A204.1 (cell line): Measurements from ENCODE around the gene INPP5D.

Experiments used
- FAIRE-seq: peaks from 2 replicates; lab custom pipeline; 2012; peaks lifted over from hg19 to GRCh38; lab: Jason Lieb, UNC

Gene INPP5D

DNA sequence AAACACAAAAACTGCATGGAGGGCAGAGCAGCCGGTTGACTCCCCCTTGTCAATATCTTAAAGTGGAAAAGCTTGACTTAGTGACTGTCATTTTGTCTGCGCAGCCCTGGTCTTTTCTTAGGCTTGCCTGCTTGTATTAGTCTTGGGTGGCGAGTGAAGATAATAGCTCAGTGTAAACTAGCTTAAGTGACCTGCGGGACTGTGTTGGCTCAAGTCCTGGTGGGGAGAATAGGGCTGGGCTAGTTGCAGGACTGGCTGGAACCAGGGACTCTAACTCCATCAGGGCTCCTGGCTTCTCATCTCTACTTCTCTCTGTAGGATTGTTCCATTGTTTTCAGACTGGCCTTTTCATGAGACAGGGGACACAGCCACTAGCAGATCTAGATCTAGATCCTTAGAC is 183.2 kb downstream of the INPP5D start:
- no peak for FAIRE-seq

DNA sequence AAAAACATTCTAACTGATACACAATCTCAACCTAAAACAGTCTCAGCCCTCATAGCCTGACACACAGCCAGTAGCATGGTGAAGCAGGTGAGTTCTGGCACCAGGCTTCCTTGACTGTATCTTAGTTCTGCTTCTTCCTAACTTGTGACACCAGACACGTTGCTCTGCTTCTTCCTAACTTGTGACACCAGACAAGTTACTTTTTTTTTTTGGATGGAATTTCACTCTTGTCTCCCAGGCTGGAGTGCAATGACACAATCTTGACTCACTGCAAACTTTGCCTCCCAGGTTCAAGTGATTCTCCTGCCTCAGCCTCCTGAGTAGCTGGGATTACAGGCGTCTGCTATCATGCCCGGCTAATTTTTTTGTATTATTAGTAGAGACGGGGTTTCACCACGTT is 184.7 kb downstream of the INPP5D start:
- FAIRE-seq = no peak

DNA sequence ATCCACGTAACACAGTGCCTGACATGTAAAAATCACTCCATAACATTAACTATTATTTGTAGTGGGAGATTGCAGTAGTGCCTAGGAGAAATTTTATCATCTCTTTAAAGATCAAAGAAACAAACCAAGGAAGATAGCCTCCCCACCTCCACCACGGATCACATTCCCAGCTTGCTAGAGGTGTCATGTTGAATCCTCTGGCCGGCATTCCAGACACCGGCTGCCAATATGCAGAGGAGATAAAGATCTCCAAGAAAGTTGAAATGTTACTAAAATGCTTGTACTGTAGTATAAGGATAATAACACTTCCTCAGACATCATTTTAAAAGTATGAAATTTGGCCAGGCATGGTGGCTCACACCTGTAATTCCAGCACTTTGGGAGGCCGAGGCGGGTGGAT is 185.3 kb downstream of the INPP5D start:
- no peak for FAIRE-seq

DNA sequence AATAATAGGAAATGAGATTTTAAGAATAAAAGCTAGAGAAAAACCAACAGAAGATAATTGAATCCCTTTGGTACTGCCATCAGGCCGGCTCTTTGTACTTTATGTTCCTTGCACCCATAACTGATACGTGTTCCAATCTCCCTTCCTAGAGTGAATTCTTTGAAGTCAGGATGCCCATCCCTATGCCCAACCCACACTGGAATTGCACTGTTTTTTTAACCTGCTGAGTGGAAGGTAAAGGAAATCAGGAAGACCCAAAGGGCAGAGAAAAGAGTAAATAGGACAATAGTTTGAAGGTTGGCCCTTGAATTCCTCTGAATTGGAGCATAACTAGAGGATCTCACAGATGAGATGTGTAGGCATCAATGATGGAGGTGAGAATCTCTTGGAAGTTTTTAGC is 187.0 kb downstream of the INPP5D start:
- no peak for FAIRE-seq

DNA sequence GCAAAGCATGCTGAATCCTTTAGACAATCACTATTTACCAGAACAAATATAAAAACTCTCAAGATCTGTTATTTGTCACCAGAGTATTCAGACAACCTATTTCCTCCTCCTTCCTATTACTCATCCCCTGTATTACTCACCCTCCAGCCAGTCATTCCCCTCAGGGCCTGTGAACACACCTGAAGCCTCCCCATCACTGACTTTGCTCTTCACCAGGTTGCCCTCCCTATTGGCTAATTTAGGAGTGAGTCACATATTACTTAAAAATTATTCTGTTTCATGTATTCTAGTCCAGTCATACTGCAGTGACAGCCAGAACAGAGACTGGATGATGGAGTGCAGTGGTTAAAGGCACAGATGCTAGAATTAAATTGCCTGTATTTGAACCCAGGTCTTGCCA is 187.6 kb downstream of the INPP5D start:
- no peak for FAIRE-seq

DNA sequence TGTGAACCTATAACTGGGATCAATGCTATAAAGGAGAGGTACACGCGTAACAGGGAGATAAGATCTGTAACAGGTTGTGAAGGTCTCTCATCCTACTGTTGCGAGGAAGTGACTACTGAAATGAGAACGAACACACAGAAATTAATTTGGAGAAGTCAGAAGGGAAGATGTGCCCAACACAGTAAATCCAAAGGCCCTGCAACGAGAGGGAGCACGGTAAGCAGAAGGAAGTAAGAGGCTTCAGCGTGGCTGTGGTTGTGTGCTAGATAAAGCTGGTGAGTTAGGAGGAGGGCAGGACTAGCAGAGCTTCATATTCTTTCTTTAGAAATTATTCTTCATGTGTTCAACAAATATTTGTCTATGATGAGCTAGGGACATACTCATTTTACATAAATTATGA is 188.9 kb downstream of the INPP5D start:
- FAIRE-seq = no peak

DNA sequence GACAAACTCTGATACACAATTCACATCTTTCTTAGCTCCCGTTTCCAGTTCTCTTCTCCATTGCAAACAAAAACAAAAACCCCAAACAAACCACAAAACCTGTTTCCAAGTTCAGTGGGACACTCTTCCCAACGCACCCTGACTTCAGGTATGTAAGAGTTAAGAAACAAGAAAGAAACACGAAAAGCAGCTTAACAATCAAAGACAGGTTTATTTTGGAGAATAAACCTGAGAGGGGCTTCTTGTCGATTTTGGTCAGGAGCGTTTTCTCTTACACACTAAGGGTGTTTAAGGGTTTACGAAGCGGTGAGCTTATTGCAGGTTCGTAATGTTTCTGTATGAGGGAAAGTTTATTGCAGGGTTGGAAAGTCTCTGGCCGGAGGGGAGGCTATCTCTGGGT is 190.4 kb downstream of the INPP5D start:
- no peak for FAIRE-seq

DNA sequence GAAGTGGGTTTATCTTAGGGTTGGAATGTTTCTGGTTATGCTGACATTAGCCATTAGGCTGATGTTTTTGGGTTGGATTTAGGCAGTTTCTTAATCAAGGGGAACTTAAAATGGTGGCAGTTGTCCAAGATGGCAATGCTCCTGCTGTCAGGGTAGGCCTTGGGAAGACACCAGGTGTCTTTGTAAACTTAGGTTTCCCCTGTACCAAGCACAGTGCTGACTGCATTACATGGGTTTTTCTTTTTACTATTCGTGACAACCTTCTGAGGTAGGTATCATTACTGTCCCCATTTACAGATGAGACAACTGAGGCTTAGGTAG is 190.8 kb downstream of the INPP5D start:
- no peak for FAIRE-seq

DNA sequence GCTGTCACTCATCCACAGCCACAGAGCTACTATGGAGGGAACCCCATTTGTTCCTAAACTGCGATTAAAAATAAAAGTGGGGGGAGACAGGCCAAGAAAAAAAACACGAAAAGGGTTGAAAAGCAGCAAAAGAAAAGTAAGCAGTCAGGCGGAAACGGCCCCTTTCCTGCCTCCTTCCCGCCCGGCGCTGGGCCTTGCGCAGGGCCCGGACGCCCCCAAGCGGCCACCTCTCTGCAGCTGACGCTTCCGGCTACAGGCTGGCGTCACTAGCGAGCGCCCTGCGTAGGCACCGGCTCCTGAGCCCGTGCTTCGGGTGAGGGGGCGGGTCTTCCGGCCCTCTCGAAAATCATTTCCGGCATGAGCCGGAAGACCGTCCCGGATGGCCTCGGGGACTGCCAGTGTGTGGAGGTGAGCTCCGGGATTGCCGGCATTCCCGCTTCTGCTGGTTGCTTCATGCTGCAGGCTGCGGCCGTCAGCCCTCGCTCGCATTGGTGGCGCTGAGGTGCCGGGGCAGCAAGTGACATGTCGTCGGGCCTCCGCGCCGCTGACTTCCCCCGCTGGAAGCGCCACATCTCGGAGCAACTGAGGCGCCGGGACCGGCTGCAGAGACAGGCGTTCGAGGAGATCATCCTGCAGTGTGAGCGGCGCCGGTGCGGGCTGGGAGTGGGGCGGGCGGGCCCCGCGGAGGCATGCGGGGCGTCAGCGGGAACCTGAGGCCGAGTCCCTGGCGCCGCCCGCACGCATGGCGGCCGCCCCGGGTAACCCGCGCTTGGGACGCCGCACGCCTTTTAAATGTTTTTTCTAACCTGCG is 191.4 kb downstream of the INPP5D start, which contains the start of gene ATG16L1:
TSS of gene ATG16L1 (plus strand) at position 368 of the 811 bp plus-strand sequence. CDS start at position 523, 155 bp downstream.
- peak; percentile 90 for FAIRE-seq

DNA sequence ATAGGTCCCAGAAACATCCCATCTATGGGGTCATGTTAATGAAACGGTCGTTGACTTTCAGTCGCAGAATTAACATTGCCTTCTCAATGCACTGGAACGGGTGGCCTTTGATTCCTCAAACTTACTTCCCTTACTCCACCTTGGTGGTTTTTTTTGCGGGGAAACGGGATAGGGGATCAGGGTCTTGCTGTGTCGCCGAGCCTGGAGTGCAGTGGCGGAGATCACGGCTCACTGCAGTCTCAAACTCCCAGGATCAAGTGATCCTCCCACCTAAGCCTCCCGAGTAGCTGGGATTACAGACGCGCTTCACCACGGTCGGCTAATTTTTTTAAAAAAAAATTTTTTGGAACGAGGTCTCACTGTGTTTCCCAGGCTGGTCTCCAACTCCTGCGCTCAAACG is 192.1 kb downstream of the INPP5D start:
- FAIRE-seq = no peak

DNA sequence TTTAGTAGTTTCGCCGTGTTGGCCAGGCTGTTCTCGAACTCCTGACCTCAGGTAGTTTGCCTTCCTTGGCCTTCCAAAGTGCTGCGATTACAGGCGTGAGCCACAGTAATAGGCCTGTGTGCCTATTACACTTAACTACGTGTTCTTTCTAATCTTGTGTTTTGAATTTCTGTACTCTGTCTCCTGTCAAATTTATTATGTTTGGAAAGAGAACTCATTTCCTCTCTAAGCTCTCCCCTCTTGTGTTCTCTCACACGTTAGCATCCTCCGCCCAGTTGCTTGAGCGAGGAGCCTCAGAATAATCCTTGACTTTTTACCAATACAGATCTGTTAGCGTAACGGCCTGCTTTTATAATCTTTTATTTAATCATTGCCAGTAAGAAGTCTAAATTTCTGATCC is 195.0 kb downstream of the INPP5D start:
- FAIRE-seq = no peak

DNA sequence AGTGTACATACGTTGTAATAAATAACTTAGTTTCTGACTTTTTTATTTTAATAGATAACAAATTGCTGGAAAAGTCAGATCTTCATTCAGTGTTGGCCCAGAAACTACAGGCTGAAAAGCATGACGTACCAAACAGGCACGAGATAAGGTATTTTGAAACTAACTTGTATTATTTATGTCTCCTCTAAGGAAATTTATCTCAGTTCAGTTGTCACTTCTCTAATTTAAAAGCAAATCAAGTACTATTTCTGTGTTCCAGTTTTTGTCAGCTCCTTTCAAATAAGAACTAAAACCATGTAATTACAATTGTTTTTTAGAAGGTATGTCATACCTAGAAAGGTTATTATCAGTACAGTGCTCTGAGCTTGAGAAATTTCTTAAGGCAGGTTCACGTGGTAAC is 195.9 kb downstream of the INPP5D start:
- FAIRE-seq = no peak
